Parathyroid adenoma (tissue), 2 donors: ENCODE measurements around the gene ZFY.

Source experiments
- H2AFZ ChIP-seq: fragments of 300-600 bp; sonication (generic); one replicate; pipeline ENCODE4 v1.7.0; 2017; ENCODE audit warnings: antibody characterized with exemption, mild to moderate bottlenecking
- H3K27ac ChIP-seq: fragments of 300-600 bp; sonication (generic); one replicate; pipeline ENCODE4 v1.7.0; 2017
- H3K27me3 ChIP-seq: fragments of 300-600 bp; sonication (generic); one replicate; pipeline ENCODE4 v1.7.0; 2017; ENCODE audit warnings: low read length; ENCODE audit not compliant: control insufficient read depth, insufficient read depth
- H3K36me3 ChIP-seq: fragments of 300-600 bp; sonication (generic); one replicate; pipeline ENCODE4 v1.7.0; 2017; ENCODE audit warnings: low read length; ENCODE audit not compliant: control insufficient read depth, insufficient read depth
- H3K4me1 ChIP-seq: fragments of 300-600 bp; sonication (generic); one replicate; pipeline ENCODE4 v1.7.0; 2017; ENCODE audit warnings: control low read depth
- H3K4me2 ChIP-seq: fragments of 300-600 bp; sonication (generic); one replicate; pipeline ENCODE4 v1.7.0; 2017; ENCODE audit warnings: low read length
- H3K4me3 ChIP-seq: fragments of 300-600 bp; sonication (generic); one replicate; pipeline ENCODE4 v1.7.0; 2017; ENCODE audit warnings: low read depth, low read length
- H3K79me2 ChIP-seq: fragments of 300-600 bp; sonication (generic); one replicate; pipeline ENCODE4 v1.7.0; 2017; ENCODE audit warnings: control low read depth
- H3K9ac ChIP-seq: fragments of 300-600 bp; sonication (generic); one replicate; pipeline ENCODE4 v1.7.0; 2017; ENCODE audit warnings: mild to moderate bottlenecking
- H3K9me3 ChIP-seq: fragments of 300-600 bp; sonication (generic); one replicate; pipeline ENCODE4 v1.7.0; 2017; ENCODE audit warnings: low read length; ENCODE audit not compliant: control insufficient read depth
- TF ChIP-seq, protein P1 (sequence below): fragments of 300-600 bp; sonication (generic); IDR thresholded peaks from one replicate; pipeline ENCODE4 v1.7.0; 2017; ENCODE audit warnings: antibody characterized with exemption, mild to moderate bottlenecking
- donor health status: primary hyperparathyroidism.

The ZFY gene

GRCh38 chrY:2965629-2966028, 30.4 kb downstream of the ZFY start:
- Histone ChIP-seq H3K9me3 (no peaks in the 10 kb centered on the region), H3K36me3 (no peaks in the 10 kb centered on the region), H2AFZ (no peak overlapping the region), H3K4me3 (no peak overlapping the region), H3K4me2 (no peak overlapping the region), H3K27ac (no peak overlapping the region), H3K79me2 (no peaks in the 10 kb centered on the region), H3K27me3 (no peaks in the 10 kb centered on the region), H3K4me1 (no peaks in the 10 kb centered on the region), H3K9ac (no peak overlapping the region)
- TF ChIP-seq, protein P1, sequence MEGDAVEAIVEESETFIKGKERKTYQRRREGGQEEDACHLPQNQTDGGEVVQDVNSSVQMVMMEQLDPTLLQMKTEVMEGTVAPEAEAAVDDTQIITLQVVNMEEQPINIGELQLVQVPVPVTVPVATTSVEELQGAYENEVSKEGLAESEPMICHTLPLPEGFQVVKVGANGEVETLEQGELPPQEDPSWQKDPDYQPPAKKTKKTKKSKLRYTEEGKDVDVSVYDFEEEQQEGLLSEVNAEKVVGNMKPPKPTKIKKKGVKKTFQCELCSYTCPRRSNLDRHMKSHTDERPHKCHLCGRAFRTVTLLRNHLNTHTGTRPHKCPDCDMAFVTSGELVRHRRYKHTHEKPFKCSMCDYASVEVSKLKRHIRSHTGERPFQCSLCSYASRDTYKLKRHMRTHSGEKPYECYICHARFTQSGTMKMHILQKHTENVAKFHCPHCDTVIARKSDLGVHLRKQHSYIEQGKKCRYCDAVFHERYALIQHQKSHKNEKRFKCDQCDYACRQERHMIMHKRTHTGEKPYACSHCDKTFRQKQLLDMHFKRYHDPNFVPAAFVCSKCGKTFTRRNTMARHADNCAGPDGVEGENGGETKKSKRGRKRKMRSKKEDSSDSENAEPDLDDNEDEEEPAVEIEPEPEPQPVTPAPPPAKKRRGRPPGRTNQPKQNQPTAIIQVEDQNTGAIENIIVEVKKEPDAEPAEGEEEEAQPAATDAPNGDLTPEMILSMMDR: no peak

DNA sequence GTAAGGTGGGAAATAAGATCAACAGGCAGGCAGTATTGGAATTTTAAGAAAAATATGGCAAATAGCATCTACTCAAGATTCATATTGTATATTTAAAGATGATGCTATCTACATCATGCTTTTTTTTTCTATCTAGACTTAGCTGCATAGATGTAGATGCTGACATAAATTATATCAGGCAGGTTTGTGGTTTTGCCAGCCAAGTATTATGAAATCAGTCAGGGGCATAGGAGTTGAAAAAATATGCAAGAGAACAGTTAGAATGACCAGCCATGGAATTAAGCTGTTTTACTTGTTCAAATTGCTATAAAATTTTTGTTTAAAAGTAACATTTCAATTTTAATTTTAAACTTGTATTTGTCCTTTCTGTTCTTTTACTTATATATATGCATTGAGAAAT, 34.4 kb downstream of the ZFY start:
- Histone ChIP-seq H3K9ac (no peak overlapping the region), H3K36me3 (no peaks in the 10 kb centered on the region), H3K79me2 (no peaks in the 10 kb centered on the region), H3K27ac (no peak overlapping the region), H3K9me3 (no peaks in the 10 kb centered on the region), H3K27me3 (no peaks in the 10 kb centered on the region), H3K4me3 (no peak overlapping the region), H3K4me2 (no peak overlapping the region), H3K4me1 (no peaks in the 10 kb centered on the region), H2AFZ (no peak overlapping the region)
- TF ChIP-seq, protein P1: no peak

- no peak overlapping the region for H3K9ac ChIP-seq
- H3K4me2 ChIP-seq: no peak overlapping the region
- TF ChIP-seq, protein P1: no peak
- no peaks in the 10 kb centered on the region for H3K4me1 ChIP-seq
- no peaks in the 10 kb centered on the region for H3K9me3 ChIP-seq
- H3K79me2 ChIP-seq: no peaks in the 10 kb centered on the region
- H3K27ac ChIP-seq: no peak overlapping the region
- H3K27me3 ChIP-seq: no peaks in the 10 kb centered on the region
- H3K36me3 ChIP-seq: no peaks in the 10 kb centered on the region
- no peak overlapping the region for H3K4me3 ChIP-seq
- H2AFZ ChIP-seq: no peak overlapping the region
Observed at GRCh38 chrY:2972708-2973107, 37.5 kb downstream of the ZFY start.

DNA sequence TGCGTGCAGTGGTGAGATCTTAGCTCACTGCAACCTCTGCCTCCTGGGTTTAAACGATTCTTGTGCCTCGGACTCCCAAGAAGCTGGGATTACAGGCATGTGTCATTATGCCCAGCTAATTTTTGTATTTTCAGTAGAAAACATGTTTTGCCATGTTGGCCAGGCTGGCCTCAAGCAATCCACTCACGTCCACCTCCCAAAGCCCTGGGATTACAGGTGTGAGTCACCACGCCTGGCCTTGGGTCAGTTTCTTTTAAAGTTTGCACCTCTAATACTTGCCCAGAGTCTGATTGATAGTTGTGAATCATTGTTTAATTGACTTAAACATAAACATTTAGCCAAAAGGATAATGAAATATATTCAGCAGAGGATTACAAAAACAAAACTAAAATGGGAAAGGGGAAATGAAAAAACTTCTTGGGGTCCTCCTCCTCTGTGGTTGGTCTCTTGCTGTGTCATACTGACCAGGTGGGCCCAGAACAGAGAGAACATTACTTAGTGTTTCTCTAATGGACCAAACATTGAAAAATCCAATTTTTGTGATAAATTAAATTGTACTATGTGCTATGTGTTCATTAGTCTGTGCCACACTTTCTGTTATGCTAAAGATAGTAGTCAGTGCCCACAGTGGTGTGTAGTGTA, 38.0 kb downstream of the ZFY start:
- Histone ChIP-seq H3K9me3 (no peaks in the 10 kb centered on the region), H3K36me3 (no peaks in the 10 kb centered on the region), H3K4me2 (no peak overlapping the region), H3K27me3 (no peaks in the 10 kb centered on the region), H3K9ac (no peak overlapping the region), H3K27ac (no peak overlapping the region), H3K79me2 (no peaks in the 10 kb centered on the region), H2AFZ (no peak overlapping the region), H3K4me3 (no peak overlapping the region), H3K4me1 (no peaks in the 10 kb centered on the region)
- TF ChIP-seq, protein P1: no peak

GRCh38 chrY:2979283-2979682, 44.1 kb downstream of the ZFY start:
- Histone ChIP-seq H3K4me2 (no peak overlapping the region), H3K4me3 (no peak overlapping the region), H3K36me3 (no peaks in the 10 kb centered on the region), H2AFZ (no peak overlapping the region), H3K79me2 (no peaks in the 10 kb centered on the region), H3K9me3 (no peaks in the 10 kb centered on the region), H3K27ac (no peak overlapping the region), H3K9ac (no peak overlapping the region), H3K27me3 (no peaks in the 10 kb centered on the region), H3K4me1 (no peaks in the 10 kb centered on the region)
- TF ChIP-seq, protein P1: no peak
